HG03066 (cell line): Measurements from ENCODE around the gene RBM4B.

Source experiments
- ATAC-seq: cut with Tn5 transposase; IDR thresholded peaks from one replicate; pipeline ENCODE4 v1.9.1; 2021; ENCODE audit warnings: low read depth; ENCODE audit not compliant: unreplicated experiment

Gene RBM4B

GRCh38 chr11:66687831-66688281 lies 10.2 kb upstream of the RBM4B start:
- ATAC-seq, result no peak

- ATAC-seq, result no peak
Observed at GRCh38 chr11:66686801-66687750, 9.4 kb upstream of the RBM4B start.

DNA sequence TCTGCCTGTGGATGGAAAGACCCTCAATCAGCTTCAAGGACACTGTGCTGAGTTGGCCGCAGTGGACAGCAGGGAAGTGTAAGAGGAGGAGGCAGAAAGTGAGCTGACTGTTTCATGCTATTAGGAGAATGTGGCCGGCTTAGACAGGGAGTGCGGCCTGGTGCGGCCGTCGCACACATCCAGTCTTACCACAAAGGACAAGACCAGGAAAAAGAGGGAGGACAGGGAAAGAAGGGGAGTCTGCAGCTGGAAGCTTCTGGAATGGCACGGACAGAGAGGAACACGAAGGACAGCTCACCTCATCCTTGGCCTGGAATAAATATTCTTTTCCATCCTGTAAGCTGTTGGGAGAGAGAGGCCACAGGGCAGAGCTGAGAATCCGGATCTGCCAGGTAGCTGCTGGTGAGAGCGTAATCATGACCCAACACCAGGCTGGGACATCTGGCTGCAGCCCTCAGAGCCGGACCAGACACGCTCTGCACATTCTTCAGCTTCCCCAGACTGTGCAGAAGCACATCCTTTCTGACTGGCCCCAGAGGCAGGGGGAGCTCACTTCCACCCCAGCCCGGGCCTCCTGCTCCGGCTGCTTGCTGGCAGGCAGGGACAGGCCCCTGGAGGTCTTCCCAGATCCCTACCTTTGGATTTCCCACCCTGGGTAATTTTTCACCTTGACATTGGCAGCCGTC lies 8.6 kb upstream of the RBM4B start:
- ATAC-seq, result no peak

GRCh38 chr11:66685276-66686099 lies 7.8 kb upstream of the RBM4B start:
- ATAC-seq, result no peak

DNA sequence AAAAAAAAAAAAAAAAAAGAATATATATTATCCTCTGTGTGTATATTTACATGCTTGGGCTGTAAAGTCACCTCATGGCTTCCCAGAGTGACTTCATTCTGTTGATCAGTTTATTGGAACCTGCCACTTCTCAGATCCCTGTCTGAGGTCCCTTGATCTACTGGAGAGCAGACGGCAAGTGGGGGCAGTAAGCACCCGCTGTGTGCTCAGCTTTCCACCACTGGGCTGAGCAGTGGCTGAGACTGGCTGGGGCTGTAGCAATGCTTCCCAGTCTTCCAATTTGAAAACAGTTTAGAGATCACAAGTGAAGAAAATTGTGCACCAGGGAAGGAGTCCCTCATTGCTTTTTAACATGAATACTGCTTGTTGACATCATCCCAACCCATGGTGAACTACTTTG lies 6.9 kb upstream of the RBM4B start:
- no peak for ATAC-seq

GRCh38 chr11:66683877-66684276 lies 6.2 kb upstream of the RBM4B start:
- ATAC-seq, result no peak

- no peak for ATAC-seq
Observed at GRCh38 chr11:66680966-66681645, 3.4 kb upstream of the RBM4B start.

GRCh38 chr11:66676931-66677598 lies 622 bp downstream of the RBM4B start:
- ATAC-seq, result no peak

DNA sequence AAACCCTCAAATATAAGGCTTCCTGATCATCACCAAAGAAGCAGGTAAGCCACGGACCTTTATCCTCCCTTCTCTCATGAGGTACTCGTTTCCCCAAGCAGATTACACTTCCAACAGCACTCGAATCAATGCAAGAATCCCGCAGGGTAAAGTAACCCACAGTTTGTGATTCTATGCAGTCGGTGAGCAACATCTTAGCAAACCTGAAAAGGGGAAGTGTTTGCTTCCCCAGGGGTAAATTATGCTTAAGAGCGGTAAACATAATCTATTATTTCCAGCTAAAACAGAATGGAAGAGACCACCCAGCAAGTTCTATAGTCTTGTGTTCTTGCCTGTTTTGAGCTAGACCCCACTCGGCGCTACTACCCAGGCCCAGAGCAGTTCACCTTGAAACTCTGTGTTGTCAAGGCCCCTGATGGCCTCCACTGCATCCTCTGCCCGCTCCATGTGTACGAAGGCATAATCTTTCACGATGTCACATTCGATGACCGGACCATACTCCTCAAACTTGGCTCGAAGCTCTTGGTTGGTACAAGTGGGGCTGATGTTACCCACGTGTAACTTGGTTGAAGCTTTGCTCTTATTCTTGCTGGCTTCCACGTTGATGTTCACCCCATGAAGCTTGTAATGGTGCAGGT lies 1.3 kb downstream of the RBM4B start:
- ATAC-seq, result no peak

DNA sequence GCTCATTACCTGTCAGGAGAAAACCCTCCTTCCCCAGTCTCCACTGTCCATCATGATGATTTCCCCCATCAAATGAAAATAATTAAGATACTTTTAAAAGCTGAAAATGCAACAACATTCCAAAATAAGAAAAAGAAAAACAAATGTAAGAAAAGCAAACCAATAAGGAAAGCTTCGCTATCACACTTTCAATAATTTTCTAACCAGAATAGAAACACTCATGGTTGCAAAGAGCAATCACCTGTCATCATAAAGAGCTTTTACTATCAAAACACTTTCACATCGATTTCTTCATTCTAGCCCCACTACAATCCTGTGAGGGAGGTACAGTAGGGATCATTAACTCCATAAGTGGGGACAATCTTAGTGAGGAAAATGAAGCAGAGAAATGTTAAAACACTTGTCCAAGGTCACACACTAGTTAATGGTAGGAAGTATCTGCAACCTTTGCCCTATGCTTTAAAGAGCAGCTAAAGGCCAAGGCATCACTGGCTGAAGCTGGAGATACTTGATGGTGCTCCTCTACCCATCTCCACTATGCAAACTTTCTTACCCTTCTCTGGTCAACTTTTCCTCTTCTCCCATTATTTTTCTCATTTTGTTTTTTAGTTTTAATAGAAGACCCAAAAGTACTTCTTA lies 2.6 kb downstream of the RBM4B start:
- ATAC-seq, result no peak

DNA sequence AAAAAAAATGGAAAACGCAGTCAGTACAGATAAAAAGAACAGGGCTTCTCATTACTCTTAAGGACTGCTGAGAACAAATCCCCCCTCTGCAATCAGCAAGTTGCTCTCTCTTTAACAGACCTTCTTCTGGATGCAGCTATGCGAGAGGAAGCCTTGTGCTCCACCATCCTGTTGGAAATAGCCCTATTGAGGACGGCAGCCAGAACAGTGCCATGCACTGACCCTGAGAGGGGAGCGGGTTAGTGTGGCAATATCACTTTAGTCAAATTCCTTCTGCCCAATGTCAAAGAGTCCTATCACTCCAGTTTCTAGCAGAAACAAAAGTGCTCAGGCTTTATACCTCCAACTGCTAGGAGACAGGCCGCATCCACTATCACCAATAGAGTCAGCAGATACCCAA lies 6.9 kb downstream of the RBM4B start:
- no peak for ATAC-seq

- ATAC-seq, result no peak
Observed at GRCh38 chr11:66665369-66665768, 12.3 kb downstream of the RBM4B start.

GRCh38 chr11:66663741-66664296 lies 13.9 kb downstream of the RBM4B start:
- ATAC-seq, result no peak

GRCh38 chr11:66659763-66660162 lies 17.9 kb downstream of the RBM4B start:
- no peak for ATAC-seq

- ATAC-seq, result no peak
Observed at GRCh38 chr11:66653123-66653522, 24.6 kb downstream of the RBM4B start.

DNA sequence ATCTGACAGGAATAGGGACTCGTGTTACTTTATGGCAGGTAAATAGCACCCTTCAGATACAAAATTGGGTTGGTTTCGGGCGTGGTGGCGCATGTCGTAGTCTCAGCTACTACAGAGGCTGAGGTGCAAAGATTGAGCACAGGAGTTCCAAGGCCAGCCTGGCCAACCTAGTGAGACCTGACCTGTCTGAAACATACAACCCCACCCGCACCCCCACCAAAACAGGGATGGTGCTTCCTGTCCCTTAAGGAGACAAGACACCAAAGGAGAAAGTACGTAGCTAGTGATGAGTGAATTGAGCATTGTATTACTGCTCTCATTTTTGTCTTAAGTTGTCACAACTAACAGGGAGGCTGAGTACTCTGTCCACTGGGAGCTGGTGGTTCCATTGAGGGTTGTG lies 25.0 kb downstream of the RBM4B start:
- no peak for ATAC-seq

DNA sequence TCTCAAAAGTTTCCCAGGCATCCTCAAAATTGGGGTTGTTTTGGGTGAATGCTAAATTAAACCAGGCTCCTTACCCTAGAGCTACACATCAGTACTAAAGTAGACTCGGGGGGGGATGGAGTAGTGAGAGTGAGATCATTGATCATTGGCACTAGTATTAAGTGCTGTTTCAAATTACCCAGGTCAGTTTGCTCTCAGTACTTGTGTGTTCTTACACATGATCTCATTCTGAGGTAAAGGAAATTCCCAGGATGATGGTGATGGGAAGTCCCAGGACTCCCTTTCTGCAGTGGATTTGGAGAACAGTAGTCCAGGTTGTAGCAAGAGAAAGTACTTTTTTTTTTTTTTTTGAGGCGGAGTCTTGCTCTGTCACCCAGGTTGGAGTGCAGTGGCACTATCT lies 26.7 kb downstream of the RBM4B start:
- no peak for ATAC-seq

- no peak for ATAC-seq
Observed at GRCh38 chr11:66649903-66650302, 27.8 kb downstream of the RBM4B start.

- ATAC-seq, result no peak
Observed at GRCh38 chr11:66646828-66647227, 30.9 kb downstream of the RBM4B start.
